ENCODE data around the gene MYH16. TPM values are rescaled to one million over a fixed set of nuclear protein-coding genes. Genes with fewer than 3 reads are reported as not detected.

MYH16 gene
- total and polyA plus RNA-seq, 2 experiments from 2014 or later, result not detected

- H4K20me1 ChIP-seq (replicated peaks; ENCODE audit: insufficient read depth), result no peaks in the 10 kb centered on the region
- Mint-ChIP-seq H3K27ac (no peak overlapping the region), H3K36me3 (ENCODE audit: low read depth) (no peaks in the 10 kb centered on the region), H3K4me3 (no peak overlapping the region), H3K9me3 (peaks cover 5% of the 10 kb centered on the region; the same call in 2 of the 3 replicates), H3K27me3 (ENCODE audit: insufficient read depth, low read depth, poor library complexity) (no peaks in the 10 kb centered on the region), H3K4me1 (no peaks in the 10 kb centered on the region)
- no peak overlapping the region for H3K27ac ChIP-seq (ENCODE audit: low read depth)
- no peak overlapping the region for H3K4me3 ChIP-seq
- TF ChIP-seq EZH2phosphoT487 (IDR thresholded peaks at IDR 0.05; ENCODE audit: unreplicated experiment), result no peak
- no peak for TF ChIP-seq POLR2AphosphoS5 (IDR thresholded peaks at IDR 0.05; ENCODE audit: low read depth)
- no peak for TF ChIP-seq NANOG (IDR thresholded peaks at IDR 0.05; ENCODE audit: borderline replicate concordance)
- no peak for TF ChIP-seq STAT1 (IDR thresholded peaks at IDR 0.05; ENCODE audit: unreplicated experiment)
- TF ChIP-seq EZH2 (IDR thresholded peaks at IDR 0.05; ENCODE audit: low read depth, unreplicated experiment), result no peak
- TF ChIP-seq JUNB (IDR thresholded peaks at IDR 0.05; ENCODE audit: unreplicated experiment), result no peak
- no peak for TF ChIP-seq CTCF (conservative IDR thresholded peaks at IDR 0.05; ENCODE audit: low read depth in 2 of 2)
- no peak for TF ChIP-seq ZNF114 (CRISPR knock-in tag; IDR thresholded peaks at IDR 0.05)
- no peak for TF ChIP-seq CREB1 (CRISPR knock-in tag; IDR thresholded peaks at IDR 0.05; ENCODE audit: low read depth)
- TF ChIP-seq ETS1 (IDR thresholded peaks at IDR 0.05), result no peak
- TF ChIP-seq ZNF331 (CRISPR knock-in tag; IDR thresholded peaks at IDR 0.05; ENCODE audit: low read depth), result no peak
- TF ChIP-seq ZNF462 (CRISPR knock-in tag; IDR thresholded peaks at IDR 0.05), result no peak
- TF ChIP-seq REST (IDR thresholded peaks at IDR 0.05; ENCODE audit: unreplicated experiment), result no peak
- H2AFZ ChIP-seq, result no peak overlapping the region
- H3K9me2 ChIP-seq (ENCODE audit: insufficient read depth), result no peaks in the 10 kb centered on the region
- no peaks in the 10 kb centered on the region for H3K4me1 ChIP-seq (ENCODE audit: insufficient read depth)
- H3K4me2 ChIP-seq, result no peak overlapping the region
- DNase-seq (ENCODE audit: low spot score), result no peak
- H3K36me3 ChIP-seq (ENCODE audit: insufficient read depth), result no peaks in the 10 kb centered on the region
- H3K27me3 ChIP-seq (ENCODE audit: insufficient read depth), result no peaks in the 10 kb centered on the region
- no peak for ATAC-seq
- H3F3A ChIP-seq (replicated peaks; ENCODE audit: low read depth), result no peaks in the 10 kb centered on the region
- H3K79me2 ChIP-seq (replicated peaks; ENCODE audit: insufficient read depth), result no peaks in the 10 kb centered on the region
These were observed 30.0 kb upstream of the MYH16 start for GRCh38 chr7:99242682-99243081.
